ENCODE results near the gene ATP6V0B. TPM values are rescaled to one million over a fixed set of nuclear protein-coding genes. Genes with fewer than 3 reads are reported as not detected.

ATP6V0B gene
- total and polyA plus RNA-seq, 9 of the 15 experiments (the other 6 are each of a cell fraction or from before 2014, with no cell fraction given), result 137 to 328 (median 220) TPM

- no peak for ATAC-seq
These were observed 748 bp upstream of the ATP6V0B start for GRCh38 chr1:43973981-43974442.

More at GRCh38 chr1:43973981-43974442, 748 bp upstream of the ATP6V0B start:
- Histone ChIP-seq H3K9me1 (ENCODE audit: control insufficient read depth, insufficient read depth, low read length) (peaks cover 10% of the 10 kb centered on the region), H3K36me3 (ENCODE audit: control insufficient read depth, insufficient read depth, low read length) (peaks cover 61% of the 10 kb centered on the region), H3K9me3 (replicated peaks; ENCODE audit: control insufficient read depth, insufficient read depth, low read depth, low read length) (no peaks in the 10 kb centered on the region), H3K27me3 (ENCODE audit: control insufficient read depth in 2 of 2, insufficient read depth in 2 of 2, low read length in 2 of 2) (no peaks in the 10 kb centered on the region), H3K27ac (ENCODE audit: extremely low read depth, low read depth, low read length) (peak overlapping the region; percentile 89), H3K9ac (ENCODE audit: insufficient read depth in 1 of 2, low read depth in 2 of 2, low read length in 2 of 2) (peak overlapping the region; percentile 88 to 98), H3K79me2 (ENCODE audit: control insufficient read depth, insufficient read depth, low read length) (peaks cover 58% of the 10 kb centered on the region), H3K4me3 (peak overlapping the region; percentile 87), H3K4me1 (replicated peaks in 1 of 2; ENCODE audit: control insufficient read depth in 2 of 2, insufficient read depth in 2 of 2, low read length in 2 of 2) (peaks cover 41 to 69% of the 10 kb centered on the region in 2 experiments), H2AFZ (ENCODE audit: low read depth, low read length) (peak overlapping the region; percentile 97), H3K4me2 (ENCODE audit: insufficient read depth, low read length) (peak overlapping the region; percentile 90), H4K20me1 (replicated peaks; ENCODE audit: control insufficient read depth, insufficient read depth, low read length) (peaks cover 24% of the 10 kb centered on the region)
- BruUV-seq (replicated peaks), result no TSS peak
- TF ChIP-seq FOXA3 (CRISPR knock-in tag; conservative IDR thresholded peaks at IDR 0.05 in 1 of 2, IDR thresholded peaks at IDR 0.05 in 1 of 2) (peak in 1 of 2 experiments; percentile 73; a peak in 1 of 4 replicates), ZNF232 (CRISPR knock-in tag; IDR thresholded peaks at IDR 0.05) (0 out of 2 replicates have a peak, but pooled peaks have one; percentile 46), YY1 (IDR thresholded peaks at IDR 0.05; ENCODE audit: borderline replicate concordance in 1 of 3, control insufficient read depth in 1 of 3, extremely low read depth in 1 of 3, insufficient read depth in 3 of 3, insufficient read length in 1 of 3, insufficient replicate concordance in 2 of 3, low read depth in 1 of 3, low read length in 2 of 3) (peak in 1 of 3 experiments; percentile 2), ELF4 (CRISPR knock-in tag; IDR thresholded peaks at IDR 0.05) (0 out of 2 replicates have a peak, but pooled peaks have one; percentile 8), KLF16 (IDR thresholded peaks at IDR 0.05) (no peak), MLLT1 (IDR thresholded peaks at IDR 0.05) (peak in 1 of 2 experiments; percentile 47; a peak in 1 of 4 replicates), CEBPG (CRISPR knock-in tag; IDR thresholded peaks at IDR 0.05) (0 out of 2 replicates have a peak, but pooled peaks have one; percentile 15), CEBPG (tag; conservative IDR thresholded peaks at IDR 0.05 in 1 of 2, IDR thresholded peaks at IDR 0.05 in 1 of 2) (no peak), ZNF778 (CRISPR knock-in tag; IDR thresholded peaks at IDR 0.05) (no peak), CGGBP1 (CRISPR knock-in tag; IDR thresholded peaks at IDR 0.05) (no peak), MTA2 (IDR thresholded peaks at IDR 0.05; ENCODE audit: low read depth) (0 out of 2 replicates have a peak, but pooled peaks have one; percentile 14), JUN (IDR thresholded peaks at IDR 0.05; ENCODE audit: borderline replicate concordance, low read depth, low read length) (no peak), JUN (CRISPR knock-in tag; IDR thresholded peaks at IDR 0.05; ENCODE audit: borderline replicate concordance) (0 out of 2 replicates have a peak, but pooled peaks have one; percentile 36), ZNF445 (CRISPR knock-in tag; IDR thresholded peaks at IDR 0.05; ENCODE audit: low read depth) (no peak), ZBTB43 (CRISPR knock-in tag; IDR thresholded peaks at IDR 0.05) (0 out of 2 replicates have a peak, but pooled peaks have one; percentile 16), ZNF707 (CRISPR knock-in tag; conservative IDR thresholded peaks at IDR 0.05) (no peak), PHB2 (IDR thresholded peaks at IDR 0.05; ENCODE audit: low read depth) (peak; percentile 33; the same call in 1 of the 2 replicates), TCF7 (IDR thresholded peaks at IDR 0.05; ENCODE audit: borderline replicate concordance) (no peak), SNAPC5 (CRISPR knock-in tag; IDR thresholded peaks at IDR 0.05) (no peak)
- 51% methylated on average over 9 of the region's 9 CpGs for WGBS (ENCODE audit: insufficient coverage, low coverage, missing lambda C conversion rate)
- CTCF ChIA-PET (ENCODE audit: low intra/inter-chr PET ratio), result no interaction called here
- intact Hi-C loops (cut with micrococcal nuclease) (loop anchor here (1.0 to 2.0 kb wide), 2 partner anchors 17 to 28 kb away; partner anchors contain the start of genes CCDC24 and IPO13), in situ Hi-C loops (cut with MboI) (no loop called here)
- DNase-seq (ENCODE audit: extremely low read depth in 1 of 4, low spot score in 3 of 4), result peak in 1 of 4 experiments; percentile 29
- POLR2A ChIA-PET, result interaction anchor here (0.7 to 2.1 kb wide), 7 partner anchors 13 to 519 kb away, joined by 3 to 7 read pairs (median 3); no protein-coding TSS in a partner anchor
- no peak for FAIRE-seq

All from K562 (cell line).